ENCODE measurements around the gene DNAAF9.

The DNAAF9 gene

DNA sequence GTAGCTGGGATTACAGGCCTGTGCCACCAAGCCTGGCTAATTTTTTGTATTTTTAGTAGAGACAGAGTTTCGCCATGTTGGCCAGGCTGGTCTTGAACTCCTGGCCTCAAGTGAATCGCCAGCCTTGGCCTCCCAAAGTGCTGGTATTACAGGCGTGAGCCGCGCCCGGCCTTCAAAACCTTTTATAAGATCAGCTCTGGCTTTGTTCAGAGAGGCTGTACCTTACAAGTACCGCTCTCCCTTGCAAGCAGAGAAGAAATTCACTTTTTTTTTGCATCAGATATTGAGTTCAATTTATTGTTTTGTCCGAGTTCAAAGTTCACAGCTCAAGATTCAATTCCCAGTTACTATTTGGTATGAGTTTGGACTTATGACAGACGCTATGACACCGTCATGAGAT lies 1.9 kb upstream of the DNAAF9 start:
- no peak for DNase-seq

DNA sequence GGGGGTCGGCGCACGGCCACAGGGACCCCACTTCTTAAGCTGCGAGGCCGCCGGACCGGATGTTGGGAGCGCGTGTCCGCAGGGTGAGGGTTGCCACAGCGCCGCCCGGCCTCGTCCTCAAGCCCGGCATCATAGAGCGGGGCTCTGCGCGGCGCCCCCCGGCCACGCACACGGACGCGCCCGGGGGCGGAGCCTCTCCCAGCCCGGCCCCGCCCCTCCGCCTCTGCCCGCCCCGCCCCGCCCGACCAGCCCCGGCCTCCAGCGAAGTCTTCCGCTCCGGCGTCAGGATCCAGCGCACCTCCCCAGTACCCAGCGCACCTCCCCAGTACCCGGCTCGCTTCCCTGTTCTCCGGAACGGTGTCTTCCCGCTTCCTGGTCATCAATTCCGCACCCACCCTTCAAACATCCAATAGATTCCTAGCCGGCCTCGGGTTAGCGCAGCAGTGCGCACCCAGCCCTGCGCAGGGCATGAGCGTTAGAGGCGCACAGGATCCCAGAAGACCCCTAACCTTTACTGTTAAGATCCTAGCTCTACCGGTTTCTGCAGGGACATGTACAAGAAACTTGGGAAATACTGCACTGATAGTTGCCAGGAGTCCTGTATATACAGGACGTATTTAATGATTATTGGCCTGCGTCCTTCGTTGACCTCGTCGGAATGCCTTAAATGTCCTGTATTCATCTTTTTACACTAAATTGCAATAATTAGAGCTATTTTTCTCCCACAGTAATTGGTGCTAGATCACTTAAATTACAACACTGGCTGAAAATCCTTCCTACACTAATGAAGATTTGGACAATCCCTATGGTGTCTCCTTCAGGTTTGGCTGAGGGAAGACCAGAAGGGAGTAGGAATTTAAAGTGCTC lies 535 bp upstream of the DNAAF9 start:
- peak; percentile 47 to 64 for DNase-seq

DNA sequence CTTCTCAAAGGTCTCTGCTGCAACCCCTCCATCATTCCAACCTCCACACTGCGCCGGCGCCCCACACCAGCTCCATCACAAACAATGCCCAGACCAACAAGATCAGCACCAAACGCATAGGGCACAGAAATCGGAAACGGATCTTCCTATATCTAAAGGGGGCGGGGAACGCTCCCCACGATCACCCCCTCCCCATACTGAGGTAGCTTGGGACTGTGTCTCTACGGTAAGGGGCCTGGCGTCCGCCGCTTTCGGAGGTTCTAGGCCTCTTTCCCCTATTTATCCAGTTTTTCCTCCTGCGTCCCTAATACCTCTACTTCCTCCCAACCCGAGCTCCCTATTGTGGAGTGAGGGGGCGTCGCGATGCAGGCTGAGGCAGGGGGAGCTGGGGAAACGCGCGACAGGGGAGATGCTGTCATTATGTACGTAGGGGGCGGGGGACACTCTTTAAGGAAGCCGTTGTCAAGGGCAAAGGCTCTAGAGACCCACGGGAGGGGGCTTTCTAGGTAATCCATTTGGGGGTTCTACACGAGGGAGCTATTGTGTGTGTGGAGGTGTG lies 909 bp downstream of the DNAAF9 start:
- DNase-seq = no peak

DNA sequence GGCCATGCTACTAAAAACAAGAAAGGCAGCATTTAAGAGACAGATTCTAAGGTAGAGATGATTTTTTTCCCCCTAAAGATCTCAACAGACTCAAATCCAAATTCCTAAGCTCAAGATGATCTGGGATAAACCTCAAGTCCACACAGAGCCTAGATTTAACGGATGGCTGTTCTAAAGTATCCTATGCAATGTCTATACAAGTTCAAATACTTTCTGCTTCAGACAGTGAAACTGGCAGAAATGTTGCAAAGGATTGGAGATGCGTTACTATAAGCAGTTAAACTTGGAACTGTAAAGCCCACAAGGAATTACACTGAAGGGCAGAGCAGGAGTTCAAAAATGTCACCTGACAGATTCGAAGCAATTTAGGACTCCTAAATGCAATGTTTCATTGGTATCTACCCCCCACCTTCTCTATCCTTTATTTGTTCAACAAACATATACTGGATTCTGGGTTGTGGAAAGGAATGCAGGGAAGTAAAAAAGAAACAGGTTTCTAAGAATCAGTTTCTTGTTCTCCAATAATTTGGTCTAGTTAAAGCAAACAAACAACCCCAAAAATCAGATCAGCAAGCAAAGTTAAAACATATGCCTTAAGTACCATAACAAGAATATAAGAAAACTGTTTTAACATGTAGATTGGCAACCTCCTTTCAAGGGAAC lies 1.6 kb downstream of the DNAAF9 start:
- no peak for DNase-seq

DNA sequence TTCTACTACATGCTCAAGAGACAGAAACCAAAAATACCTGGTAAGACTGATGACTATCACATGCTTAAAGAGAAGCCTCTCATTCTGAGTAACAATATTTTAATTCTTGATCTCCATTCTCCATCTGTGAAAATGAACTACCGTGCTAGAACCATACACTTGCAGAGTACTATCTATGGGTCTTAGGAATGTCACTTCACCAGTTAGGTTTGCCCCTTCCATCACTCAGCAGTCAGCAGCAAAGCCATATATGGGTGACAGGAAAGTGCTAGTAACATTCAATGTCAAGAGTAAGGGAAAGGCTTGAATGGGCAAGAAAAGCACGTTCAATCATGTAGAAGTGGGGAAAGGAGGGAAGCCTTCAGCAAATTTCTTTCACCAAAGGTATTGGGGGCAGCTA lies 2.3 kb downstream of the DNAAF9 start:
- no peak for DNase-seq

DNA sequence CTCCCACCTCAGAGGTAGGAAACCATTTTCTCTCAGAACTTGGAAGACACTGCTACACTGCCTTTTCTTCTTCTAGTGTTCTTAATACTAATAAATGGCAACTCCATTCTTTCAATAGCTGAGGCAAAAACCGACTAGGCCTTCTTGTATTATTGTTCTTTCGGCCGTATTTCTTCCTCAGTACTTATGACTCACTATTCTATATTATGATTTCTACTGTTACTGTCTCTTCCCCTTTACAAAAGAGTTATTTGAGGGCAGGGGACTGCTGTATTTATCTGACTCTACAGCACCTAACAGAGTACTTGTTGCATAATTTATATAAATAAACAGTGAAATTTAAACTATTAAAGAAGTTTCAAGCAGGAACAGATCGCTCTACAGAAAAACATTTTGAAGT lies 3.1 kb downstream of the DNAAF9 start:
- DNase-seq = no peak

DNA sequence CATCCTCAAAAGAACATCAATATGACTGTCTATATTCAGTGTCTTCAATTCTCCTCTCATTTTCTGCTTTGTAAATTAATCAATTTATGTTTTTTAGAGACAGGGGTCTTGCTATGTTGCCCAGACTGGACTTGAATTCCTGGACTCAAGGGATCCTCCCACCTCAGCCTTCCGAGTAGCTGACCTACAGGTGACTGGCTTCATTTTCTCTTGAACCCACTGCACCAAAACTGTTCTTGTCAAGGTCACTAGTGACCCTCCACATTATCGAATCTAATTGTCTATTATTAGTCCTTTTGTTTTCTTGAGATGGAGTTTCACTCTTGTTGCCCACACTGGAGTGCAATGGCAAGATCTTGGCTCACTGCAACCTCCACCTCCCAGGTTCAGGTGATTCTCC lies 3.7 kb downstream of the DNAAF9 start:
- DNase-seq = no peak

DNA sequence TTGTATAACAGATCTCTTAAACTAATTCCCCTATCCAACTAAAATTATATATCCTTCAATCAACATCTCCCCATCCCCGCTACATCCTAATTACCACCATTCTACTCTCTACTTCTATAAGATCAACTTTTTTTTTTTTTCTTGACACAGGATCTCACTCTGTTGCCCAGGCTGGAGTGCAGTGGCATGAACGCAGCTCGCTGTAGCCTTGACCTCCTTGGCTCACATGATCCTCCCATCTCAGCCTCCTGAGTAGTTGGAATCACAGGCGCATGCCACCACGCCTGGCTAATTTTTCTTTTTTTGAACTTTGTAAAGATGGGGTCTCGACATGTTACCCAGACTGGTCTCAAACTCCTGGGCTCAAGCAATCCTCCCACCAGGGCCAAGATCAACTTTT lies 5.0 kb downstream of the DNAAF9 start:
- no peak for DNase-seq

DNA sequence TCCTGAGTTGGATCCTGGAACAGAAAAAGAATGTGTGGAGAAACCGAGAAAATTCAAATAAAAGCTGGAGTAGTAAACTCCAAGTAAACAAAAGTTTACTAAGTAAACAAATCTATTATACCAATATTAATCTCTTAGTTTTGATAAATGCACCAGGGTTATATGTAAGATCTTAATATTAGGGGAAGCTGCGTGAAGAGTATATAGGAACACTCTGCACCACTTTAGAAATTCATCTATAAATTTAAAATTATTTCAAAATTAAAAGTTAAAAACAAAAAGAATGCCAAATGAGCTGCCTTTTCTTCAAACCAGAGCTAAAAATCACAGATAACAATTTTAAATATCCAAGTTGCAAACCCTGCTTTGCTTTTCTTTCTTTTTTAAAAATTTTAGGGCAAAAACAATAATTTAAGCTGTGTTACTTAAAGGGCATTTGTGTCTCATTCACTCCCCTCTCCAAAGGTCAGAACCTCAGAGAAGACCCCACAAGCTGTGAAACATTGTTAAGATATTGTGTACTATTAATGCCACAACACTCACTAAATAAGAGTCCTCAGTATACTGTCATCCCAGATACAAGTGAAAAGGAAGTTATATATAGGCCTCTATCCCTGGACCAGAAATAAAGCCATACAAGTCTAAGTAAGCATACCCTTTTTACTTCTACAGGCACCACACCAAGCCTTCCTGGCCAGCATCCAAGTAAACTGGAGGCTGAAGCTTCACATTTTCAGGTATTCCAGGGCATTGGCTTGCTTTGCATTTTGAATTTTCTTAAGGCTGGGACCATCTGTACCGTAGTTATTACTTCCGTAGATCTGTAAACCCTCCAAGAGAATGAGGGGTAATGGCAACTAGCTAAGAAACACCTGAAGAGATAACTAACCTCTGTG lies 7.0 kb downstream of the DNAAF9 start:
- no peak for DNase-seq

DNA sequence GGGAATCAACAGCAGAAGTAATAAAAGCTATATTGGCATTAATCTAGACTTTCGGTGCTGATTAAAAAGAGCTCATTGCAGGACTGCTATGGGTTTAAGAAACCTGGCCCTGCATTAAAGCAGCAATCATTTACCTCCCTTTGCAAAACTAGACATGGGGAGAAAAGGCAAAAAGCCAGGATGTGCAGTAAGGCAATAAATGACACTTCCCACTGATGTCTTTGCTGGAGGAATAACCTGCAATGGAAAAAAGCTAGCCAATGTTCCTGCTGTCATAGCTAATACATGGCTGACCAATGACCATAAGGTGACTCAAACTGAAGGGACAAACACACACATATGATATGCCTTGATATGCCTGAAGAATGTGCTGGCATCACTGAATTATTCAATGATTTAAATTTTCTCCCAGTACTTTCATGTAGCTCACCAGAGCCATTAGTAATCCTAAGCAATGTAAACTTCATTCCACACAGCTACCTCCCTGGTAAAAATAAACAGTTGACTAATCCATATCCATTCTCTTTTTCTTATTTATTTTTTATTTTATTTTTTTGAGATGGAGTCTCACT lies 8.7 kb downstream of the DNAAF9 start:
- DNase-seq = no peak

DNA sequence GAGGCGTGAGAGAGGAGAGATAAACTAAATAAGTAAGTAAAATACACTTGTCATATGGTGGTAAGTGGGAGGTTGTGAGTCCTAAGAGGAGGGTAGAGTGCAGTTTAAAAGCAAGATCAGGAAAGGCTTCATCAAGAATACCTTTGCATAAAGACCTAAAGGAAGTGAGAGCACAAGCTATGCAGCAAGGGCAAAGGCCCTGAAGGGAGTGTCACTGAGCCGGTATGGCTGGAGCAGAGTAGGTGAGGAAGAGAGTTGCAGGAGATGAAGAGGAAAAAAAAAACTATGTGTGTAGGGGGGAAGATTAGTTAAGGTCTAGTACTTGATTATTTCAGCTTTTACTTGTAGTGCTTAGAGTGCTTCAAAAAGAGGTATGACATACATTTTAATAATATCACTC lies 11.0 kb downstream of the DNAAF9 start:
- no peak for DNase-seq

DNA sequence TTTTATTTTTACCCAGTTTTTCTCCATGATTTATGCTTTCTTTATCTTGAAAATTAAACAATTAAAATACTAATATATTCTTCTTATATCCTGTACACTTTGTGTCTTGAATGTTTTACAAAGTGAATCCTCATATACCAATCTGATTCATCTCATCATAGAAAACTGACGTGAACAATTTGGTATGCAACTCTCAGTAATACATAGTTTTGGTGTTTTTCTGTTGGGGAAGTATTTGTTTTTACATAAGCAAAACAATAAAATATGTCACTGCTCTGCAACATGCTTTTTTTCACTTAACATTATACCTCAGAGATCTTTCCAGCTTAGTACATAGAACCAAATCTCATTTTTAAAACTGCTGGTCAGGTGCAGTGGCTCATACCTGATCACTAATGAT lies 14.7 kb downstream of the DNAAF9 start:
- no peak for DNase-seq

DNA sequence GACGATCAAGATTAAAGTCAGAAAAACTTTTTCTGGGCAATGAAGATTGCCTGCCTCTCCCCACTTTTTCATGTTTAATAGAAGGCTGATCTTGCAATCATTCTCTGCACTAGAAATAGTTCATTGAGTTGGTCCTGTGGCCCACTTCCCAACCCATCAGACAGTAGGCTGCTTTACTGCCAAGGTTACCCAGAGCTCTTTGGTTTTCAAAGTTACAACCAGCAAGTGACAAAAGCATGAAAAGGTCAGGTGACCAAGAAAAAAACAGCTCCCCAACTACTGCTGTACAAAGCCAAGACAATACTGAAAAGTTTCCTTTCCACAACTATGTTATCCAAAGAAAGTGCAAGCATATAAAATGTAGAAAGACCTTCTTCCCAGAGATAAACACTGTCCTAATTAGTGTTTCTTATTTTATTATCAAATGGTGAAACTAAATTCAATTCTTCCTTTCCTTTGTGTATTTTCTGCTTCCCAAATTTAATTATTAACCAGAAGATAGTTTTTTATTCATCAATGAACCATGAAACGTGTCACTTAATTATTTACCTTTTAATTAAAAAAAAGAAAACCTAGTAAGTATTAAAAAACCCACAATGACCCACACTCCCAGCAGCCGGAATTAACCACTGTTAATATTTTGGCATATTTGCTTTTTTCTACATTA lies 16.6 kb downstream of the DNAAF9 start:
- DNase-seq = no peak

DNA sequence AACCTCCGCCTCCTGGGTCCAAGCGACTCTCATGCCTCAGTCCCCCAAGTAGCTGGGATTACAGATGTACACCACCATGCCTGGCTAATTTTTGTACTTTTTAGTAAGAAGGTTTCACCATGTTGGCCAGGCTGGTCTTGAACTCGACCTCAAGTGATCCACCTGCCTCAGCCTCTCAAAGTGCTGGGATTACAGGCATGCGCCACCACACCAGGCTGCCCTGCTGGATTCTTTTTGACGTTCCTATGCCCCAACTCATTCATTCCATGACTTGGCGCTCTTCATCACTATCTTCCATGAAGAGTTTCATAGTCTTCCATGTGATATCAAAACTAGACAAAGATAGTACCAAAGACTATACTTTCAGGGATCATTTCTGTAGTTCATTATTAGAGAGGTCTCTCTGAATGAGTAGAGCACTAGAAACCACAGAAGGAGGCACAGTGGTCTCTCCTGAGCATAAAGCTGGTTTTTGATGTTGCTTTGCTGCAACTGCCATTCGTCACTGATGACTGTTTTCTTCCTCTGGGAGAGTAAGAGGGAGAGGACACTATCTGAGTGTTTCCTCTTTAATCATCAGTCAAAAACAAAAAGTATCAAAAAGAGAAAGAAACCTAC lies 23.5 kb downstream of the DNAAF9 start:
- peak; percentile 29 to 34 for DNase-seq

DNA sequence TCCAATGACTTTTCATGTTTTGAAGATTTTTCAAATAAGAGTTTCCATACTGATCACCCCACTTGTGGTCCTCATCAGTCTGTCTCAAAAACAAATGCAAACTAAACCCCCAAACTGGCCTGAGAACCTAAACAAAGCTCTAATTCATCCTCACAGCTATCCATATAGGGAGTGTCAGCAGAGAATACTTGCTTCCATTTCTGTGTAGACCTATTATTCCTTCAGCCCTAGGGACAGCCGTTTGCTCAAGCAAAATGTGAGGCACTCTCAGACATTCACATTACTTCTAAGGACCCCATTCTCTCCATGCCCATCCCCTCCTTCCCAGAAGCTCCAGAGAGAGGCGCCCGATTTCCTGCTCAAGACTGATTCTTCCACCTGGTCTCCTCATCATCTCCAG lies 24.6 kb downstream of the DNAAF9 start:
- no peak for DNase-seq

DNA sequence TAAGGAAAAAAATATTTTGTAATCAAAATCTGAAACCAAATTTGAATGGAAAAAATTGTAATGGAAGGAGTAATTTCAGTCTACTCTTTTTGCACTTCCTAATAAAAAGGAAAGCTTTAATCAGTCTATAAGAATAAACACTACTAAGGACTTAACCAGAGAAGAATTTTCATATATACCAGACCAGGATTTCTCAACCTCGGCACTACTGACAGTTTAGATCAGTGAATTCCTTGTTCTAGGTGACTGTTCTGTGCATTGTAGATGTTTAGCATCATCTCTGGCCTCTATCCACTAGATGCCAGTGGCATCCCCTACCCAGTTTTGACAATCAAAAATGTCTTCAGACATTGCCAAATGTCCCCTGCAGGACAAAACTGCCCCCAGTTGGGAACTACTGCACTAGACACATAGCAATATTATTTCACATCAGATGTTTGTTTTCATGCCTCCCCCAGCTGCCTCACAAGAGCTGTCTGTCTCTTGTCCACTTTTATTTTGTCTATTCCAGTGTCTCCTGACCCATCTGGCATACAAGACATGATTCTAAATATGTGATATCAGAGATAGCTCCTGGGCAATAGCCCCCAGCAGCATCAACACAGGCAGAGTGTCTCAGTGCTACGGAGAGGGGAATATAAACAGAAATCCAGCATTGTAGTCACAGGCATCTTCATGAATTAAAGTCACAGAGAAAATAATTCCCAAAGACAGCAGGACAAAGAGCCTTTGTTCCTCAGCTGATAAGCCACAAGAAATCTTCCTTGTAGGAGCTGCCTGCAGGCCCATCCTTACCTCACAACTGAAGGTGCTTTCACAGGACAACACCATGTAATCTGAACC lies 27.0 kb downstream of the DNAAF9 start:
- DNase-seq = no peak

DNA sequence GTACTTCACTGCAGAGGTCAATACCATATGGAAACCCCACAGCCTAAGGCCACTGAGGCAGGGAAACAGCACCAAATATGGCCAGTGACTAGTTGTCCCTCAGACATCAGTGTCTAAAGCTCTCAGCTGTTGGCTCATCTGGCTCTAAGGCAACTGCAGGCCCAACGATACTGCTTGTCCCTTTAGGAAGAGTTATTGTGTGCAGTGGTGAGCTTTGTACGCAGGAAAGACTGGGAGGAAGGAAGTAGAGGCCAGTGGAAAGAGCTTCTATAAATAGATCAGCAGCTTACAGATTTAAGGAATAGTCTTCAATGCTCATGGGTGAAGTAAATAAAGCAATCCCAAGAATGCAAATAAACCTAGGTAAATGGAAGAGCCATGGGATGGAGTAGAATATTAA lies 29.3 kb downstream of the DNAAF9 start:
- no peak for DNase-seq

DNA sequence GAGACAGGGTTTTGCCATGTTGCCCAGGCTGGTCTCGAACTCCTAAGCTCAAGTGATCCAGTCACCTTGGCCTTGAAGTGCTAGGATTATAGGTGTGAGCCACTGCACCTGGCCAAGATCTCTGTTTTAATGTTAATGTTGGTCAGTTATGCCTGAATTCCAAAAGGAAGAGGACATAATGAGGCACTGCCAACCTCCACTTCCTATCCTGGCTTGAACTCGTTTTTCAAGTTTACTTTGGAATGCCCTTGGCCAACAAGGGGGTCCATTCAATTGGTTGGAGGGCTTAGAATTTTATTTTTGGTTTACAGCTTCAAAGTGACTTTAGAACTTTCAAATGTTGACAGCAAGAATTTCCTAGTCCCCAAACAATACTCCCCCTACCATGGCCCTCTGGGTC lies 29.8 kb downstream of the DNAAF9 start:
- no peak for DNase-seq

DNA sequence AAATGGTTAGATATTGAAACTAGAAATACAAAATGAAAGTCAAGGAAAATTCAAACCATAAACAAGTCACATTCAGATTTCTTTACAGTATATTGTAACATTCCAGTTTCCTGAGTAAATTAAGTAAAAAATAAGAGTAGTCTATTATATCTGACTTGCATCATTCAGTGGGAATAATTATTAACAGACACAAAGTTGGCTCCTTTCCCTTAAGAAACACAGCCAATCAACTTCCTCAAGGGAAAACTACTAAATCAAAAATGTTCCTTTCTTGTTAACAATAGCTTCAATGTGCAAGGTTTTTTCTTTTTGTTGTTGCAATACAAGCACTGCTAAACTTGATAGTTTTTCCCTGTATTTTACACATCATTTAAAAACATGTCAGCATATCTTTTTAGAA lies 33.2 kb downstream of the DNAAF9 start:
- no peak for DNase-seq

DNA sequence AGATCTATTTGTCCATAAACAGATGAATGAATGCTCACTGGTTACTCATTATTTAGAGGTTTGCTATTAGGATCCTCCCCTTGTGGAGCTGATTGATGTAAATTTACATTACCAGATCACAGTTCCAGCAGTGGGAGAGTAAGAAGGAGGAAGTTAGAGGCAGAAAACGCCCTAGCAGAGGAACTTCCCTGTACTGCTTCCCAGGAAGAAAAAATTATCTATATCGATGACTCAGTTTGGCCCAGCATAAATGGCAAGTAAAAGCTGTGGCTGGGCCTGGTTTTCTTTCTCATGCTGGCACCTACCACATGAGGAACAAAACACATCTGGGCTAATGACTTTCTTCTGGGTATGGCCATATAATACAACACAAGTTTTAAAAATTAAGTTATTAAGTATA lies 35.7 kb downstream of the DNAAF9 start:
- no peak for DNase-seq

DNA sequence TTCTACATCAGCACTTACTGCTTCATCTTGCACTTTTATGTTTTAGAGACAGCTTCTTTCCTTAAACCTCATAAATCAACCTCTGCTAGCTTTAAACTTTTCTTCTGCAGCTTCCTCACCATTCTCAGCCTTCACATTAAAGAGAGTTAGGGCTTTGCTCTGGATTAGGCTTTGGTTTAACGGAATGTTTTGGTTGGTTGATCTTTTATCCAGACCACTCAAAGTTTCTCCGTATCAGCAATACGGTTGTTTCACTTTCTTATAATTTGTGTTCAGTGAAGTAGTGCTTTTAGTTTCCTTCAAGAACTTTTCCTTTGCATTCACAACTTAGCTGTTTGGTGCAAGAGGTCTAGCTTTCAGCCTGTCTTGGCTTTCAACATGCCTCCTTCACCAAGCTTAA lies 40.4 kb downstream of the DNAAF9 start:
- no peak for DNase-seq

Data from stimulated activated CD4-positive, alpha-beta T cell treated with anti-CD3 and anti-CD28 coated beads, Interleukin-2, amount 100 ng/mL, for 48 hours (primary cell).